ENCODE measurements around the gene WDR90. TPM values are rescaled to one million over a fixed set of nuclear protein-coding genes. Genes with fewer than 3 reads are reported as not detected.
A peak's percentile ranks its signal among the peaks of the same experiment; 100 is the strongest.

The WDR90 gene
- total RNA-seq, 1 donor from 2014 or later = 21.2 TPM

- Mint-ChIP-seq H3K4me3 (ENCODE audit: unreplicated experiment) (peak overlapping the region; percentile 88), H3K4me1 (ENCODE audit: low read depth, unreplicated experiment) (no peaks in the 10 kb centered on the region), H3K36me3 (ENCODE audit: low read depth, unreplicated experiment) (no peaks in the 10 kb centered on the region), H3K27me3 (ENCODE audit: low read depth, unreplicated experiment) (no peaks in the 10 kb centered on the region), H3K27ac (ENCODE audit: unreplicated experiment) (no peak overlapping the region), H3K9me3 (ENCODE audit: unreplicated experiment) (no peaks in the 10 kb centered on the region)
- Histone ChIP-seq H3K27me3 (ENCODE audit: insufficient read depth, low read length) (no peaks in the 10 kb centered on the region), H3K27ac (ENCODE audit: low read depth, low read length) (no peak overlapping the region), H3K9me3 (ENCODE audit: insufficient read depth, low read depth, low read length) (no peaks in the 10 kb centered on the region), H3K4me1 (ENCODE audit: insufficient read depth, low read length) (peaks cover 6% of the 10 kb centered on the region), H3K9ac (ENCODE audit: low read length) (peak overlapping the region; percentile 81), H4K20me1 (ENCODE audit: insufficient read depth, low read length) (peaks cover 14% of the 10 kb centered on the region), H3K4me2 (ENCODE audit: low read length) (peak overlapping the region; percentile 90), H3K36me3 (ENCODE audit: insufficient read depth, low read length) (no peaks in the 10 kb centered on the region), H3K4me3 (ENCODE audit: insufficient read depth, low read depth, low read length) (peak overlapping the region; percentile 80), H3K79me2 (ENCODE audit: insufficient read depth, low read length) (peaks cover 15% of the 10 kb centered on the region), H2AFZ (ENCODE audit: low read depth, low read length) (peak overlapping the region; percentile 98)
- TF ChIP-seq EZH2 (IDR thresholded peaks at IDR 0.05; ENCODE audit: insufficient read depth, low read length) (no peak), CTCF (IDR thresholded peaks at IDR 0.05; ENCODE audit: insufficient read depth, low read depth, low read length) (no peak)
- FAIRE-seq = no peak
- peak; percentile 57 for DNase-seq (ENCODE audit: low read depth)
These were observed 11.8 kb upstream of the WDR90 start for GRCh38 chr16:637081-638018.

GRCh38 chr16:638034-638543 lies 11.1 kb upstream of the WDR90 start:
- no peak for FAIRE-seq

More at GRCh38 chr16:638034-638543, 11.1 kb upstream of the WDR90 start:
- Histone ChIP-seq H3K27me3 (ENCODE audit: insufficient read depth, low read length) (no peaks in the 10 kb centered on the region), H2AFZ (ENCODE audit: low read depth, low read length) (no peak overlapping the region), H3K79me2 (ENCODE audit: insufficient read depth, low read length) (peaks cover 15% of the 10 kb centered on the region), H3K4me3 (ENCODE audit: insufficient read depth, low read depth, low read length) (no peak overlapping the region), H3K9ac (ENCODE audit: low read length) (no peak overlapping the region), H3K4me1 (ENCODE audit: insufficient read depth, low read length) (peaks cover 8% of the 10 kb centered on the region), H3K9me3 (ENCODE audit: insufficient read depth, low read depth, low read length) (no peaks in the 10 kb centered on the region), H3K36me3 (ENCODE audit: insufficient read depth, low read length) (no peaks in the 10 kb centered on the region), H3K4me2 (ENCODE audit: low read length) (no peak overlapping the region), H4K20me1 (ENCODE audit: insufficient read depth, low read length) (peaks cover 14% of the 10 kb centered on the region), H3K27ac (ENCODE audit: low read depth, low read length) (no peak overlapping the region)
- Mint-ChIP-seq H3K4me3 (ENCODE audit: unreplicated experiment) (no peak overlapping the region), H3K4me1 (ENCODE audit: low read depth, unreplicated experiment) (no peaks in the 10 kb centered on the region), H3K27me3 (ENCODE audit: low read depth, unreplicated experiment) (no peaks in the 10 kb centered on the region), H3K36me3 (ENCODE audit: low read depth, unreplicated experiment) (no peaks in the 10 kb centered on the region), H3K9me3 (ENCODE audit: unreplicated experiment) (no peaks in the 10 kb centered on the region), H3K27ac (ENCODE audit: unreplicated experiment) (no peak overlapping the region)
- no peak for DNase-seq (ENCODE audit: low read depth)
- TF ChIP-seq CTCF (IDR thresholded peaks at IDR 0.05; ENCODE audit: insufficient read depth, low read depth, low read length) (no peak), EZH2 (IDR thresholded peaks at IDR 0.05; ENCODE audit: insufficient read depth, low read length) (no peak)
